Liver (tissue), 5 donors: ENCODE measurements around the gene PPCS. TPM values are rescaled to one million over a fixed set of nuclear protein-coding genes. Genes with fewer than 3 reads are reported as not detected.

Experiments
- polyA plus RNA-seq, 2 donors: library from polyadenylated mRNA; stranded (reverse) in 1 of 2; unstranded in 1 of 2; fragments of 200-250 nt in 1 of 2; fragments of >200 nt in 1 of 2; fragmentation: Nextera tagmentation in 1 of 2; extraction: Ambion mirVana in 1 of 2; gene quantifications; one replicate each; pipeline versions ENCODE4 v1.2.1 to v1.2.3, GENCODE V29; 2013 to 2015
- small RNA-seq: library from RNA; depleted of rRNA; stranded (forward); fragments of <200 nt; gene quantifications from one replicate; pipeline ENCODE3, GENCODE V24; 2014
- total RNA-seq, 2 donors: library from RNA; depleted of rRNA; stranded (reverse); fragments of >200 nt; gene quantifications; one replicate each; pipeline ENCODE4 v1.2.3, GENCODE V29; 2014
- donor health status: healthy.
- donor health status: healthy.
- donor health status: healthy.

The PPCS gene
- total and polyA plus RNA-seq, 4 donors = 22.2 to 65.4 (median 36.0) TPM

Small RNAs within 50 kb of the gene (small RNA-seq; reads per million reads assigned to genes)
- gene TMSB4XP1 = not detected

Other genes starting within 250 kb of the PPCS start
- 10 to 100 TPM; 15.2 to 16.8 TPM for gene FOXJ3, start 121.3 kb upstream of the PPCS start, total RNA-seq
- gene FOXJ3, start 121.3 kb upstream of the PPCS start, polyA plus RNA-seq = 1 to 10 TPM; 5.3 to 9.7 TPM
- gene RIMKLA, start 75.8 kb upstream of the PPCS start, total RNA-seq = under 1 TPM; 0.08 to 0.09 TPM
- gene RIMKLA, start 75.8 kb upstream of the PPCS start, polyA plus RNA-seq = under 1 TPM; 0.03 to 0.07 TPM
- gene ZMYND12, start 521 bp upstream of the PPCS start, total RNA-seq = 1 to 10 TPM; 2.1 to 3.0 TPM
- 1 to 10 TPM; 1.3 to 2.0 TPM for gene ZMYND12, start 521 bp upstream of the PPCS start, polyA plus RNA-seq
- gene CCDC30, start 6.7 kb downstream of the PPCS start, total RNA-seq = 1 to 10 TPM; 1.7 to 2.0 TPM
- gene CCDC30, start 6.7 kb downstream of the PPCS start, polyA plus RNA-seq = under 1 TPM; 0.07 to 0.93 TPM
- gene PPIH, start 201.9 kb downstream of the PPCS start, total RNA-seq = 10 to 100 TPM in 1 of 2 donors, 1 to 10 TPM in 1; 7.9 to 14.9 TPM
- gene PPIH, start 201.9 kb downstream of the PPCS start, polyA plus RNA-seq = 10 to 100 TPM; 11.1 to 16.3 TPM
- 100 to 1,000 TPM; 164 to 530 TPM for gene YBX1, start 225.9 kb downstream of the PPCS start, total RNA-seq
- 100 to 1,000 TPM; 107 to 244 TPM for gene YBX1, start 225.9 kb downstream of the PPCS start, polyA plus RNA-seq